ENCODE results near the gene CPED1. TPM values are rescaled to one million over a fixed set of nuclear protein-coding genes. Genes with fewer than 3 reads are reported as not detected.
"Not testable (repeated sequence)": the region's sequence is repeated elsewhere in the genome, so short reads cannot be mapped to it uniquely, and the experiment has no call there.

CPED1 gene
- total RNA-seq, 1 donor from 2014 or later = 38.6 TPM

DNA sequence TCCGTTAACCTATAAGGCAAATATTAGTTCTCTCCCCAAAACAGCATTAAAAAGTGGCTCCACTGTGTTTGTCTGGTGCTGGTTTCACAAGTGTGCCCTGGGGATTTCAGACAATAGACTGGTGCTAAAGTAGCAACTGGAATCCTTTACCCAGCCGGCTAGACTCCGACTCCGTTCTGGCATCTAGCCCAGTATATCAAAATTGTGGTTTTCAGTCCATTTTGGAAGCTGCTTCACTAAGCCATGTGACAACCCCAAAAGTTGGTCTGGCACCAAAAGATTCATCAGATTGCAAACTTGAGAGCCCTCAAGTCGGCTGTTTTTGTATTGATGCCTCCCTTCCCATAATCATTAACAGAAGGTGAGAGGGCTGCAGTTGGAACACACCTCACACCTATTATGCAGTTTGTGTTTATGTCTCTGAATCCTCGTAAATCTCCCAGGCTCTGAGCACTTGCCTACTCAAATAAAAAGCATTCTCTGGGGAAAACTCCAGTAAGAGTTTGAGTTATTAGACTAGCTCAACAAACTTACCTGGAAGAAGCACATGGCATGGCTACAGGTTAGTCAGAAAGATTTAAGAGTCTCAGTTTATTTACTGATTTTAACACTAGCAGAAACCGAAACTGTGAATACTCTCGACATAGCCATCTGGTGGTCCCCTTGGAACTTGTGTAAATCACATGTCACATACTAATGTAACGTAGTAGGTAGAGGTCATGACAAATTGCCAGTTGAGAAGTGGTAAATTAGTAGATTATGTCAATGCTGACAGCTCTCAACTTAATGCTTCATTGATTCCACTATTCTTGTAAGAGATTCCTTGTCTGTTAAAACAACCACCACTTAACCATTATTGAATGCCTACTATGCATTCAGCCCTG is 325.5 kb downstream of the CPED1 start:
- H3K27ac ChIP-seq = no peak overlapping the region
- ATAC-seq = peak in 1 of 2 donors; percentile 33
- intact Hi-C loops (cut with DNase I) = no loop called here
- no peaks in the 10 kb centered on the region for H3K9me3 ChIP-seq
- no peaks in the 10 kb centered on the region for H3K27me3 ChIP-seq (ENCODE audit: low read depth)
- H3K4me3 ChIP-seq = no peak overlapping the region
- no peak for DNase-seq
- TF ChIP-seq, protein P1, sequence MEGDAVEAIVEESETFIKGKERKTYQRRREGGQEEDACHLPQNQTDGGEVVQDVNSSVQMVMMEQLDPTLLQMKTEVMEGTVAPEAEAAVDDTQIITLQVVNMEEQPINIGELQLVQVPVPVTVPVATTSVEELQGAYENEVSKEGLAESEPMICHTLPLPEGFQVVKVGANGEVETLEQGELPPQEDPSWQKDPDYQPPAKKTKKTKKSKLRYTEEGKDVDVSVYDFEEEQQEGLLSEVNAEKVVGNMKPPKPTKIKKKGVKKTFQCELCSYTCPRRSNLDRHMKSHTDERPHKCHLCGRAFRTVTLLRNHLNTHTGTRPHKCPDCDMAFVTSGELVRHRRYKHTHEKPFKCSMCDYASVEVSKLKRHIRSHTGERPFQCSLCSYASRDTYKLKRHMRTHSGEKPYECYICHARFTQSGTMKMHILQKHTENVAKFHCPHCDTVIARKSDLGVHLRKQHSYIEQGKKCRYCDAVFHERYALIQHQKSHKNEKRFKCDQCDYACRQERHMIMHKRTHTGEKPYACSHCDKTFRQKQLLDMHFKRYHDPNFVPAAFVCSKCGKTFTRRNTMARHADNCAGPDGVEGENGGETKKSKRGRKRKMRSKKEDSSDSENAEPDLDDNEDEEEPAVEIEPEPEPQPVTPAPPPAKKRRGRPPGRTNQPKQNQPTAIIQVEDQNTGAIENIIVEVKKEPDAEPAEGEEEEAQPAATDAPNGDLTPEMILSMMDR (IDR thresholded peaks at IDR 0.05) = no peak
- no peaks in the 10 kb centered on the region for H3K36me3 ChIP-seq
- H3K4me1 ChIP-seq = no peaks in the 10 kb centered on the region

GRCh38 chr7:121315170-121315569 is 326.7 kb downstream of the CPED1 start:
- H3K4me1 ChIP-seq; ATAC-seq; H3K27ac ChIP-seq; H3K9me3 ChIP-seq; H3K27me3 ChIP-seq (ENCODE audit: low read depth); H3K36me3 ChIP-seq; H3K4me3 ChIP-seq; intact Hi-C loops (cut with DNase I); DNase-seq: not testable (repeated sequence)

DNA sequence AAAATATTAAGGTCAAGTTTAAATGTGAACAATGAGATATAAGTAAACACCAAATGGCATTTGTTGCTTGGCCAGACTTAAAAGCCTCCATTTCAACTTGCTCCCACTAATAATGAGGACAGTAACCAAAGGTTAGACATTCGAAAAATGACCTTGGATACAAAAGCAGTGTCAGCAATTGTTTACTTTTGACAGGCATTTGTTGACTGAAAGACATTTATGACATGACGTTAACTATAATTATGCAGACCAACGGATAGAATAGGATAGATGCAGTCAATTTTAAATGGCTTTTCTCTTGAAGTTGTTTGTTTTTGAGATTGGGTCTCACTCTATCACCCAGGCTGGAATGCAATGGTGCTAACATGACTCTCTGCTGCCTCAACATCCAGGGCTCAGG is 333.9 kb downstream of the CPED1 start:
- Histone ChIP-seq H3K27me3 (ENCODE audit: low read depth) (no peaks in the 10 kb centered on the region), H3K27ac (no peak overlapping the region), H3K36me3 (no peaks in the 10 kb centered on the region), H3K9me3 (no peaks in the 10 kb centered on the region), H3K4me3 (no peak overlapping the region), H3K4me1 (no peaks in the 10 kb centered on the region)
- DNase-seq (no peak), ATAC-seq (no peak)
- intact Hi-C loops (cut with DNase I) = no loop called here
- TF ChIP-seq, protein P1 (IDR thresholded peaks at IDR 0.05) = no peak

DNA sequence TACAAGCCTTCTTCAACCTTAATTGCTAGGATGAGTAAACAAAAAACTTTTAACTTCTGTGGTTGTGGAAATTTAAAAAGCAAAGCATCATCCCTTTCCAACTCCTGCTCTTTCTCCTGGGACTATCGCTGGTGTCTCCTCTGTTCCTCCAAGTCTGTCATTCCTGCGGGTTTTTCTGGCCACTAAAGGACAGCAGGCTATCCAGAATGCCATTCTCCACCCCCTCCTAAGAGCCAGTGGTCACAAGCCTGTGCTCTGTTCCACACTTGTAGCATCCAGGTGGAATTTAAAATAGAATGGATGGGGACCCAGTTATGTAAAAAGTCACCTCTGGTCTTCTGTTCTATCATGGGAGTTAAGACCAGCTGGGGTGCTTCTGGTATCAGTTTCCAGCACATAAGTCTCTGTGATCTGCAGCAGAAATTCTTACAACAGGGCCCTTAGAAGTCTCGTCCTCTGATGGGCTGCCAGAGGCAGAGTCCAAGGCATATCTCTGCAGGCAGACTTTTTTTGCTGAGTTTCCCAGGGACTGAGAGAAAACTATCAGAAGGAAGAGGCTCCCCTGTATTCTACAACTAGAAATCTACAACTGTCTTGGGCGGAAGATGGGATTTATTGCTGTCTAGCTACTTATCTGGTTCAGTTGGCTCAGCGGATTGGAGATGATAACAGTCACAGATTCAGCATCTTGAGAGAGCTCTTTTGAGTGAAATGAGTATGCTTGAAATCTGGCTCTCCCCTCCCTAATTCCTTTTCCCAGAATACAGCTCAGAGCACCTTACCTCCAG is 335.2 kb downstream of the CPED1 start:
- Histone ChIP-seq H3K4me1 (no peaks in the 10 kb centered on the region), H3K27me3 (ENCODE audit: low read depth) (peaks cover 10% of the 10 kb centered on the region), H3K9me3 (no peaks in the 10 kb centered on the region), H3K36me3 (no peaks in the 10 kb centered on the region), H3K27ac (no peak overlapping the region), H3K4me3 (no peak overlapping the region)
- intact Hi-C loops (cut with DNase I) = no loop called here
- DNase-seq = no peak
- TF ChIP-seq, protein P1 (IDR thresholded peaks at IDR 0.05) = no peak
- no peak for ATAC-seq

GRCh38 chr7:121327671-121328070 is 339.2 kb downstream of the CPED1 start:
- no peaks in the 10 kb centered on the region for H3K36me3 ChIP-seq
- intact Hi-C loops (cut with DNase I) = no loop called here
- DNase-seq = no peak
- H3K4me3 ChIP-seq = no peak overlapping the region
- H3K27ac ChIP-seq = no peak overlapping the region
- H3K9me3 ChIP-seq = no peaks in the 10 kb centered on the region
- peaks cover 12% of the 10 kb centered on the region for H3K4me1 ChIP-seq
- ATAC-seq = no peak
- H3K27me3 ChIP-seq (ENCODE audit: low read depth) = peaks cover 49% of the 10 kb centered on the region
- TF ChIP-seq, protein P1 (IDR thresholded peaks at IDR 0.05) = no peak
